Measurements from ENCODE around the gene TMTC1. TPM values are rescaled to one million over a fixed set of nuclear protein-coding genes. Genes with fewer than 3 reads are reported as not detected.

TMTC1 gene
- total and polyA plus RNA-seq, 2 donors (not counting 1 experiment from before 2014, with no cell fraction given), result not detected

- Mint-ChIP-seq H3K9me3 (ENCODE audit: insufficient read depth) (no peaks in the 10 kb centered on the region), H3K27me3 (peaks cover under 1% of the 10 kb centered on the region), H3K4me3 (no peak overlapping the region), H3K27ac (no peak overlapping the region), H3K4me1 (no peaks in the 10 kb centered on the region)
- ATAC-seq (ENCODE audit: low read depth), result no peak
- TF ChIP-seq EZH2 (IDR thresholded peaks at IDR 0.05; ENCODE audit: borderline replicate concordance, insufficient read depth, low read depth, low read length, poor library complexity, severe bottlenecking) (no peak), CTCF (IDR thresholded peaks at IDR 0.05) (no peak)
- Histone ChIP-seq H3K79me2 (ENCODE audit: control insufficient read depth, insufficient read depth, low read length) (no peaks in the 10 kb centered on the region), H3K4me1 (ENCODE audit: control insufficient read depth in 2 of 2, insufficient read depth in 2 of 2, low read length in 2 of 2) (no peaks in the 10 kb centered on the region), H3K4me3 (ENCODE audit: control extremely low read depth in 1 of 5, extremely low read depth in 1 of 5, insufficient read depth in 1 of 5, low read depth in 2 of 5, low read length in 4 of 5) (no peak overlapping the region), H3K27ac (ENCODE audit: low read length in 2 of 2) (no peak overlapping the region), H2AFZ (ENCODE audit: insufficient read depth, low read depth, low read length, poor library complexity, severe bottlenecking) (no peak overlapping the region), H4K20me1 (ENCODE audit: control insufficient read depth, insufficient read depth, low read length, poor library complexity, severe bottlenecking) (no peaks in the 10 kb centered on the region), H3K9ac (ENCODE audit: low read length) (no peak overlapping the region), H3K9me3 (ENCODE audit: control extremely low read depth in 1 of 3, control insufficient read depth in 2 of 3, insufficient read depth in 1 of 3, low read length in 2 of 3) (no peaks in the 10 kb centered on the region), H3K27me3 (replicated peaks in 1 of 4; ENCODE audit: control extremely low read depth in 1 of 4, control insufficient read depth in 3 of 4, insufficient read depth in 4 of 4, low read length in 3 of 4) (no peaks in the 10 kb centered on the region), H3K4me2 (replicated peaks; ENCODE audit: low read depth, low read length, poor library complexity, severe bottlenecking) (no peak overlapping the region), H3K36me3 (replicated peaks in 1 of 2; ENCODE audit: control extremely low read depth in 1 of 2, control insufficient read depth in 1 of 2, extremely low read depth in 1 of 2, insufficient read depth in 2 of 2, low read length in 1 of 2) (no peaks in the 10 kb centered on the region)
- CTCF ChIA-PET, result no interaction called here
- no CpG with 5 or more reads among the region's 2 CpGs for WGBS (ENCODE audit: insufficient coverage)
- POLR2A ChIA-PET, result no interaction called here
- DNase-seq, result no peak
- intact Hi-C loops (cut with micrococcal nuclease), result no loop called here
These were observed 323.7 kb downstream of the TMTC1 start for GRCh38 chr12:29460082-29460481.

- Histone ChIP-seq H3K9me3 (ENCODE audit: control extremely low read depth in 1 of 3, control insufficient read depth in 2 of 3, insufficient read depth in 1 of 3, low read length in 2 of 3) (no peaks in the 10 kb centered on the region), H3K4me1 (ENCODE audit: control insufficient read depth in 2 of 2, insufficient read depth in 2 of 2, low read length in 2 of 2) (no peaks in the 10 kb centered on the region), H3K27ac (ENCODE audit: low read length in 2 of 2) (no peak overlapping the region), H3K4me2 (replicated peaks; ENCODE audit: low read depth, low read length, poor library complexity, severe bottlenecking) (no peak overlapping the region), H2AFZ (ENCODE audit: insufficient read depth, low read depth, low read length, poor library complexity, severe bottlenecking) (no peak overlapping the region), H4K20me1 (ENCODE audit: control insufficient read depth, insufficient read depth, low read length, poor library complexity, severe bottlenecking) (no peaks in the 10 kb centered on the region), H3K36me3 (replicated peaks in 1 of 2; ENCODE audit: control extremely low read depth in 1 of 2, control insufficient read depth in 1 of 2, extremely low read depth in 1 of 2, insufficient read depth in 2 of 2, low read length in 1 of 2) (no peaks in the 10 kb centered on the region), H3K79me2 (ENCODE audit: control insufficient read depth, insufficient read depth, low read length) (no peaks in the 10 kb centered on the region), H3K27me3 (replicated peaks in 1 of 4; ENCODE audit: control extremely low read depth in 1 of 4, control insufficient read depth in 3 of 4, insufficient read depth in 4 of 4, low read length in 3 of 4) (no peaks in the 10 kb centered on the region), H3K9ac (ENCODE audit: low read length) (no peak overlapping the region), H3K4me3 (ENCODE audit: control extremely low read depth in 1 of 5, extremely low read depth in 1 of 5, insufficient read depth in 1 of 5, low read depth in 2 of 5, low read length in 4 of 5) (no peak overlapping the region)
- no peaks in the 10 kb centered on the region for H3K4me1 Mint-ChIP-seq
- POLR2A ChIA-PET, result no interaction called here
- WGBS (ENCODE audit: insufficient coverage), result 100% methylated on average over 1 of the region's 1 CpG
- no peaks in the 10 kb centered on the region for H3K9me3 Mint-ChIP-seq (ENCODE audit: insufficient read depth)
- no peak overlapping the region for H3K27ac Mint-ChIP-seq
- intact Hi-C loops (cut with micrococcal nuclease), result no loop called here
- CTCF ChIA-PET, result no interaction called here
- no peak overlapping the region for H3K4me3 Mint-ChIP-seq
- TF ChIP-seq EZH2 (IDR thresholded peaks at IDR 0.05; ENCODE audit: borderline replicate concordance, insufficient read depth, low read depth, low read length, poor library complexity, severe bottlenecking), result no peak
- no peak for TF ChIP-seq CTCF (IDR thresholded peaks at IDR 0.05)
- no peak for ATAC-seq (ENCODE audit: low read depth)
- H3K27me3 Mint-ChIP-seq, result peaks cover 4% of the 10 kb centered on the region
- DNase-seq, result no peak
These were observed 328.7 kb downstream of the TMTC1 start for GRCh38 chr12:29455087-29455486.

All from B cell (primary cell).